Cardiac septum (tissue), 1 donor: ENCODE results near the gene STX16. TPM values are rescaled to one million over a fixed set of nuclear protein-coding genes. Genes with fewer than 3 reads are reported as not detected.
A peak's percentile ranks its signal among the peaks of the same experiment; 100 is the strongest.

ENCODE experiments used
- DNase-seq: peaks from one replicate; pipeline ENCODE4 v3.0.0-alpha.2; 2020; ENCODE audit warnings: low spot score
- intact Hi-C: fragments of 100-400 bp; cut with DNase I; formaldehyde crosslinking; loops from one replicate; pipeline ENCODE4 v1.14.0; 2022
- total RNA-seq: library from RNA; stranded (reverse); fragmentation: NEBNext Ultra II Directional; extraction: Animal tissue kit (Norgen Biotek cat#: 25700); gene quantifications from one replicate; pipeline ENCODE4 v1.2.1, GENCODE V29; 2021
- donor health status: DM: no; HTN: no; CAD: no.

STX16 gene
- total RNA-seq, 1 donor from 2014 or later = 33.1 TPM

- intact Hi-C loops = no loop called here
- DNase-seq = peak; percentile 61
Measured at GRCh38 chr20:58702859-58703648, 52.0 kb downstream of the STX16 start.

GRCh38 chr20:58703765-58704371 is 52.8 kb downstream of the STX16 start:
- intact Hi-C loops = no loop called here
- no peak for DNase-seq

- DNase-seq = peak; percentile 70
- intact Hi-C loops = no loop called here
Measured at GRCh38 chr20:58705208-58705926, 54.3 kb downstream of the STX16 start.

GRCh38 chr20:58706150-58706892 is 55.2 kb downstream of the STX16 start:
- DNase-seq = no peak
- intact Hi-C loops = no loop called here

GRCh38 chr20:58706975-58707681 is 56.0 kb downstream of the STX16 start:
- intact Hi-C loops = no loop called here
- DNase-seq = no peak

- DNase-seq = no peak
- intact Hi-C loops = no loop called here
Measured at GRCh38 chr20:58707770-58708169, 56.7 kb downstream of the STX16 start.

- intact Hi-C loops = no loop called here
- no peak for DNase-seq
Measured at GRCh38 chr20:58708246-58708931, 57.3 kb downstream of the STX16 start.

GRCh38 chr20:58709013-58709702 is 58.1 kb downstream of the STX16 start:
- intact Hi-C loops = no loop called here
- no peak for DNase-seq

- intact Hi-C loops = no loop called here
- no peak for DNase-seq
Measured at GRCh38 chr20:58709703-58710039, 58.6 kb downstream of the STX16 start.

GRCh38 chr20:58710481-58711265 is 59.6 kb downstream of the STX16 start:
- DNase-seq = no peak
- intact Hi-C loops = no loop called here

- DNase-seq = peak; percentile 61
- intact Hi-C loops = no loop called here
Measured at GRCh38 chr20:58711266-58712051, 60.4 kb downstream of the STX16 start.

GRCh38 chr20:58712151-58712791 is 61.2 kb downstream of the STX16 start:
- intact Hi-C loops = no loop called here
- no peak for DNase-seq

- DNase-seq = peak; percentile 71
- intact Hi-C loops = no loop called here
Measured at GRCh38 chr20:58712806-58713731, 62.0 kb downstream of the STX16 start.

GRCh38 chr20:58713801-58714339 is 62.8 kb downstream of the STX16 start:
- no peak for DNase-seq

GRCh38 chr20:58714340-58714922 is 63.3 kb downstream of the STX16 start:
- intact Hi-C loops = no loop called here
- no peak for DNase-seq

More at GRCh38 chr20:58713801-58714339, 62.8 kb downstream of the STX16 start:
- intact Hi-C loops = no loop called here
